Ishikawa (cell line): ENCODE data around the gene ZNF718.

Source experiments
- CEBPB ChIP-seq: IDR thresholded peaks from 2 replicates; pipeline ENCODE4 v1.6.1; 2012
- EGR1 ChIP-seq: IDR thresholded peaks from 2 replicates; pipeline ENCODE4 v1.6.1; 2012
- FOXM1 ChIP-seq: IDR thresholded peaks from 2 replicates; pipeline ENCODE4 v1.6.1; 2012; ENCODE audit warnings: low read depth, borderline replicate concordance
- MAX ChIP-seq: IDR thresholded peaks from 2 replicates; pipeline ENCODE4 v1.6.1; 2012
- NFIC ChIP-seq: IDR thresholded peaks from 2 replicates; pipeline ENCODE4 v1.6.1; 2012
- REST ChIP-seq: IDR thresholded peaks from 2 replicates; pipeline ENCODE4 v1.6.1; 2012; ENCODE audit warnings: low read depth, mild to moderate bottlenecking
- TAF1 ChIP-seq: IDR thresholded peaks from 2 replicates; pipeline ENCODE4 v1.6.1; 2012; ENCODE audit warnings: low read depth, mild to moderate bottlenecking
- TCF12 ChIP-seq: IDR thresholded peaks from 2 replicates; pipeline ENCODE4 v1.6.1; 2012; ENCODE audit warnings: low read depth
- TEAD4 ChIP-seq: IDR thresholded peaks from 2 replicates; pipeline ENCODE4 v1.6.1; 2012
- USF1 ChIP-seq: IDR thresholded peaks from 2 replicates; pipeline ENCODE4 v1.6.1; 2012
- ZBTB7A ChIP-seq: IDR thresholded peaks from 2 replicates; pipeline ENCODE4 v1.6.1; 2012; ENCODE audit warnings: low read depth

Gene ZNF718

GRCh38 chr4:206054-206453, 81.8 kb downstream of the ZNF718 start:
- TF ChIP-seq EGR1 = no peak
- TF ChIP-seq TCF12 = no peak

- TF ChIP-seq ZBTB7A (no peak), FOXM1 (no peak), CEBPB (no peak), USF1 (no peak)
Observed at GRCh38 chr4:211033-211511, 86.8 kb downstream of the ZNF718 start.

- TF ChIP-seq USF1 = no peak
- TF ChIP-seq CEBPB = no peak
- no peak for TF ChIP-seq NFIC
- no peak for TF ChIP-seq REST
- no peak for TF ChIP-seq TAF1
- no peak for TF ChIP-seq TEAD4
- TF ChIP-seq MAX = no peak
Observed at GRCh38 chr4:212438-213188, 88.3 kb downstream of the ZNF718 start.
